ENCODE data around the gene REL. TPM values are rescaled to one million over a fixed set of nuclear protein-coding genes. Genes with fewer than 3 reads are reported as not detected.

The REL gene
- total and polyA plus RNA-seq, 2 of the 13 experiments (the other 11 are each of a cell fraction or from before 2014, with no cell fraction given) = 3.7 to 7.0 TPM

- TF ChIP-seq SIN3B (IDR thresholded peaks at IDR 0.05; ENCODE audit: low read length) = 0 out of 2 replicates have a peak, but pooled peaks have one; percentile 39
- TF ChIP-seq DNMT1 (CRISPR knock-in tag; IDR thresholded peaks at IDR 0.05) = peak; percentile 87
- peak; percentile 66; the same call in 1 of the 2 replicates for TF ChIP-seq DZIP1 (CRISPR knock-in tag; IDR thresholded peaks at IDR 0.05)
- TF ChIP-seq SIN3A (IDR thresholded peaks at IDR 0.05; ENCODE audit: borderline replicate concordance, low read depth, low read length) = peak; percentile 57; the same call in 1 of the 2 replicates
- TF ChIP-seq ZNF564 (CRISPR knock-in tag; IDR thresholded peaks at IDR 0.05) = peak; percentile 73; the same call in 1 of the 2 replicates
- peak; percentile 85 for TF ChIP-seq ZSCAN20 (CRISPR knock-in tag; IDR thresholded peaks at IDR 0.05; ENCODE audit: borderline replicate concordance)
- no peak for TF ChIP-seq TBP (CRISPR knock-in tag; IDR thresholded peaks at IDR 0.05)
- TF ChIP-seq ZNF331 (CRISPR knock-in tag; IDR thresholded peaks at IDR 0.05) = peak; percentile 86; the same call in 1 of the 2 replicates
- peak; percentile 20; the same call in 1 of the 2 replicates for TF ChIP-seq ZIK1 (CRISPR knock-in tag; IDR thresholded peaks at IDR 0.05; ENCODE audit: borderline replicate concordance, low read depth)
- TF ChIP-seq MAZ (IDR thresholded peaks at IDR 0.05; ENCODE audit: borderline replicate concordance, low read depth, low read length) = peak; percentile 85
- TF ChIP-seq MAZ (CRISPR knock-in tag; IDR thresholded peaks at IDR 0.05; ENCODE audit: low read depth) = peak; percentile 96
- peak; percentile 44; the same call in 1 of the 2 replicates for TF ChIP-seq E2F2 (CRISPR knock-in tag; IDR thresholded peaks at IDR 0.05; ENCODE audit: borderline replicate concordance)
- TF ChIP-seq ZNF138 (CRISPR knock-in tag; IDR thresholded peaks at IDR 0.05; ENCODE audit: low read depth) = peak; percentile 57; the same call in 1 of the 2 replicates
- peak; percentile 90 for TF ChIP-seq SALL2 (CRISPR knock-in tag; IDR thresholded peaks at IDR 0.05)
- TF ChIP-seq ZNF766 (CRISPR knock-in tag; IDR thresholded peaks at IDR 0.05; ENCODE audit: borderline replicate concordance) = peak; percentile 91
- no peak for TF ChIP-seq HMGA1 (CRISPR knock-in tag; conservative IDR thresholded peaks at IDR 0.05)
- peak; percentile 88 for TF ChIP-seq HOXA5 (CRISPR knock-in tag; IDR thresholded peaks at IDR 0.05)
- TF ChIP-seq, protein P1, sequence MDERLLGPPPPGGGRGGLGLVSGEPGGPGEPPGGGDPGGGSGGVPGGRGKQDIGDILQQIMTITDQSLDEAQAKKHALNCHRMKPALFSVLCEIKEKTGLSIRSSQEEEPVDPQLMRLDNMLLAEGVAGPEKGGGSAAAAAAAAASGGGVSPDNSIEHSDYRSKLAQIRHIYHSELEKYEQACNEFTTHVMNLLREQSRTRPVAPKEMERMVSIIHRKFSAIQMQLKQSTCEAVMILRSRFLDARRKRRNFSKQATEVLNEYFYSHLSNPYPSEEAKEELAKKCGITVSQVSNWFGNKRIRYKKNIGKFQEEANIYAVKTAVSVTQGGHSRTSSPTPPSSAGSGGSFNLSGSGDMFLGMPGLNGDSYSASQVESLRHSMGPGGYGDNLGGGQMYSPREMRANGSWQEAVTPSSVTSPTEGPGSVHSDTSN (CRISPR knock-in tag; IDR thresholded peaks at IDR 0.05) = no peak
- TF ChIP-seq PHB2 (IDR thresholded peaks at IDR 0.05; ENCODE audit: partially characterized antibody) = no peak
- 0 out of 2 replicates have a peak, but pooled peaks have one; percentile 34 for TF ChIP-seq CREB3 (CRISPR knock-in tag; IDR thresholded peaks at IDR 0.05)
- peak; percentile 61; the same call in 1 of the 2 replicates for TF ChIP-seq REPIN1 (CRISPR knock-in tag; IDR thresholded peaks at IDR 0.05; ENCODE audit: borderline replicate concordance, low read depth)
These were observed at the start of gene REL (continued) for GRCh38 chr2:60881047-60881932.
